HepG2 (cell line): ENCODE data around the gene FASTK. TPM values are rescaled to one million over a fixed set of nuclear protein-coding genes. Genes with fewer than 3 reads are reported as not detected.
A peak's percentile ranks its signal among the peaks of the same experiment; 100 is the strongest.

Source experiments
- AKNA ChIP-seq: sonication (generic); formaldehyde crosslinking; IDR thresholded peaks from 2 replicates; pipeline ENCODE4 v1.4.0; 2020; ENCODE audit warnings: missing genetic modification reagents, borderline replicate concordance
- GPBP1L1 ChIP-seq: sonication (generic); formaldehyde crosslinking; IDR thresholded peaks from 2 replicates; pipeline ENCODE4 v1.5.0; 2020; ENCODE audit warnings: mild to moderate bottlenecking, missing genetic modification reagents
- KLF6 ChIP-seq: IDR thresholded peaks from 2 replicates; pipeline ENCODE4 v1.8.0; 2016; ENCODE audit warnings: missing biosample characterization, missing genetic modification reagents
- MXI1 ChIP-seq: IDR thresholded peaks from 3 replicates; pipeline ENCODE4 v1.6.1; 2012; ENCODE audit warnings: low read depth, low read length, inconsistent platforms, borderline replicate concordance
- ONECUT2 ChIP-seq: sonication (generic); formaldehyde crosslinking; IDR thresholded peaks from 2 replicates; pipeline ENCODE4 v1.4.0; 2020; ENCODE audit warnings: missing genetic modification reagents
- PCBP1 ChIP-seq: fragments of 200-400 bp; formaldehyde crosslinking; IDR thresholded peaks from 2 replicates; pipeline ENCODE4 v1.6.1; 2017; ENCODE audit warnings: mild to moderate bottlenecking, low read depth, low read length, borderline replicate concordance
- RXRA ChIP-seq: sonication (generic); formaldehyde crosslinking; IDR thresholded peaks from 2 replicates; pipeline ENCODE4 v1.5.1; 2020; ENCODE audit warnings: missing genetic modification reagents
- SNAPC5 ChIP-seq: sonication (generic); formaldehyde crosslinking; IDR thresholded peaks from 2 replicates; pipeline ENCODE4 v1.8.1; 2023; ENCODE audit warnings: mild to moderate bottlenecking, missing genetic modification reagents, borderline replicate concordance
- SNRNP70 ChIP-seq: fragments of 200-400 bp; formaldehyde crosslinking; IDR thresholded peaks from 2 replicates; pipeline ENCODE4 v1.6.1; 2017; ENCODE audit warnings: mild to moderate bottlenecking, low read depth, low read length, moderate library complexity
- TBP ChIP-seq: sonication (generic); formaldehyde crosslinking; IDR thresholded peaks from 2 replicates; pipeline ENCODE4 v1.5.0; 2020; ENCODE audit warnings: missing genetic modification reagents
- TEAD3 ChIP-seq: optimal IDR thresholded peaks from 2 replicates; pipeline ENCODE3; 2016; ENCODE audit warnings: borderline replicate concordance
- TP53 ChIP-seq: sonication (generic); formaldehyde crosslinking; conservative IDR thresholded peaks from 2 replicates; pipeline ENCODE4 v1.4.0; 2020; ENCODE audit warnings: missing genetic modification reagents
- ZBTB20 ChIP-seq: sonication (generic); formaldehyde crosslinking; IDR thresholded peaks from 2 replicates; pipeline ENCODE4 v1.8.1; 2023; ENCODE audit warnings: missing genetic modification reagents, low read depth, mild to moderate bottlenecking, borderline replicate concordance
- ZIK1 ChIP-seq: sonication (generic); formaldehyde crosslinking; IDR thresholded peaks from 2 replicates; pipeline ENCODE4 v1.5.0; 2020; ENCODE audit warnings: mild to moderate bottlenecking, low read depth, missing genetic modification reagents, borderline replicate concordance
- ZNF543 ChIP-seq: sonication (generic); formaldehyde crosslinking; IDR thresholded peaks from 2 replicates; pipeline ENCODE4 v1.4.0; 2020; ENCODE audit warnings: mild to moderate bottlenecking, missing genetic modification reagents
- ZNF563 ChIP-seq: sonication (generic); formaldehyde crosslinking; IDR thresholded peaks from 2 replicates; pipeline ENCODE4 v1.8.0; 2022; ENCODE audit warnings: mild to moderate bottlenecking, moderate library complexity, missing genetic modification reagents
- ZNF644 ChIP-seq: IDR thresholded peaks from 2 replicates; pipeline ENCODE4 v1.6.1; 2016; ENCODE audit warnings: low read depth
- ZNF678 ChIP-seq: sonication (generic); formaldehyde crosslinking; IDR thresholded peaks from 2 replicates; pipeline ENCODE4 v1.4.0; 2020; ENCODE audit warnings: mild to moderate bottlenecking, missing genetic modification reagents
- ZNF720 ChIP-seq: sonication (generic); formaldehyde crosslinking; IDR thresholded peaks from 2 replicates; pipeline ENCODE4 v1.4.0; 2020; ENCODE audit warnings: missing genetic modification reagents
- ZNF770 ChIP-seq: sonication (generic); formaldehyde crosslinking; IDR thresholded peaks from 2 replicates; pipeline ENCODE4 v1.5.0; 2020; ENCODE audit warnings: mild to moderate bottlenecking, missing genetic modification reagents
- ZNF792 ChIP-seq: IDR thresholded peaks from 2 replicates; pipeline ENCODE4 v1.6.1; 2016
- polyA plus RNA-seq, 8 experiments: library from polyadenylated mRNA; depleted of rRNA in 3 of 8; stranded (reverse) in 7 of 8; unstranded in 1 of 8; fragments of >200 nt; fragmentation: Illumina TruSeq in 4 of 8; extraction: Trizol in 4 of 8; gene quantifications; 2 replicates each; pipeline versions ENCODE4 v1.2.1 to v1.2.3, GENCODE V29; 2011 to 2016; ENCODE audit warnings: low read depth in 4 of 8, missing spikeins in 1 of 8, mixed read lengths in 1 of 8; ENCODE audit not compliant: insufficient read depth in 1 of 8
- total RNA-seq, 5 experiments: library from RNA; depleted of rRNA; stranded (reverse); fragments of >200 nt; fragmentation: Illumina TruSeq; extraction: Trizol; gene quantifications; 2 replicates each; pipeline ENCODE4 v1.2.3, GENCODE V29; 2016; ENCODE audit warnings: low read depth in 1 of 5

FASTK gene
- total and polyA plus RNA-seq, 2 of the 13 experiments (the other 11 are each of a cell fraction or from before 2014, with no cell fraction given), result 52.9 to 55.7 TPM

GRCh38 chr7:151060416-151061212, 20.0 kb downstream of the FASTK start (continued):
- TF ChIP-seq GPBP1L1 (CRISPR knock-in tag) (no peak), TBP (CRISPR knock-in tag) (no peak), ZNF644 (CRISPR knock-in tag) (no peak), ZIK1 (CRISPR knock-in tag) (no peak), ZNF563 (CRISPR knock-in tag) (peak; percentile 17; the same call in 1 of the 2 replicates), ZNF792 (no peak), SNAPC5 (CRISPR knock-in tag) (no peak), ZNF720 (CRISPR knock-in tag) (no peak), ONECUT2 (no peak), ZNF770 (no peak), SNRNP70 (no peak), AKNA (CRISPR knock-in tag) (no peak), ZNF543 (no peak; the same call in 1 of the 2 replicates), TEAD3 (CRISPR knock-in tag) (no peak), TP53 (CRISPR knock-in tag) (no peak), ZBTB20 (no peak), KLF6 (CRISPR knock-in tag) (no peak), PCBP1 (no peak), MXI1 (no peak), ZNF678 (CRISPR knock-in tag) (no peak), RXRA (CRISPR knock-in tag) (peak; percentile 9; the same call in 1 of the 2 replicates)
